ENCODE results near the gene CRYGA.

The CRYGA gene, protein sequence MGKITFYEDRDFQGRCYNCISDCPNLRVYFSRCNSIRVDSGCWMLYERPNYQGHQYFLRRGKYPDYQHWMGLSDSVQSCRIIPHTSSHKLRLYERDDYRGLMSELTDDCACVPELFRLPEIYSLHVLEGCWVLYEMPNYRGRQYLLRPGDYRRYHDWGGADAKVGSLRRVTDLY

DNA sequence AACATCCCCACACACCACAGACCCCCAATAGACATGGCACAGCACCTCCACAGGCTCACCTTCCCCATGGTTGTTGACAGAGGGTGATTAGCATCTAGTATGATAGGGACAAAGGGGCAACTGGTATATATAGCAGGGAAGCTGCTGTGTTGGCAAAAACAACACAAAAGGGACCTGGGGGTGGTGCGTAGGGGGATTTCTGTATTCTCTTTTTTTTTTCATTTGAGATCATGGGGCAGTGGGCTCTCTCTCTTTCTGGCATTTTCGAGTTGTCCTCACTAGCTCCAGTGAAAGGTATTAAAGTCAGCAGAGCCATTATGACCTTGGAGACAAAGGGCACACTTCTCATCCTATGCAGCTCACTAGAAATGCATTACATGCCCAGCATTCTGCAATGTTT, at the start of gene CRYGA:
Gene CRYGA, minus strand, starts transcription at position 101 of the 400 bp plus-strand sequence. Its CDS starts 33 bp downstream, at position 68.
- no peak for DNase-seq (ENCODE audit: low read depth)

DNA sequence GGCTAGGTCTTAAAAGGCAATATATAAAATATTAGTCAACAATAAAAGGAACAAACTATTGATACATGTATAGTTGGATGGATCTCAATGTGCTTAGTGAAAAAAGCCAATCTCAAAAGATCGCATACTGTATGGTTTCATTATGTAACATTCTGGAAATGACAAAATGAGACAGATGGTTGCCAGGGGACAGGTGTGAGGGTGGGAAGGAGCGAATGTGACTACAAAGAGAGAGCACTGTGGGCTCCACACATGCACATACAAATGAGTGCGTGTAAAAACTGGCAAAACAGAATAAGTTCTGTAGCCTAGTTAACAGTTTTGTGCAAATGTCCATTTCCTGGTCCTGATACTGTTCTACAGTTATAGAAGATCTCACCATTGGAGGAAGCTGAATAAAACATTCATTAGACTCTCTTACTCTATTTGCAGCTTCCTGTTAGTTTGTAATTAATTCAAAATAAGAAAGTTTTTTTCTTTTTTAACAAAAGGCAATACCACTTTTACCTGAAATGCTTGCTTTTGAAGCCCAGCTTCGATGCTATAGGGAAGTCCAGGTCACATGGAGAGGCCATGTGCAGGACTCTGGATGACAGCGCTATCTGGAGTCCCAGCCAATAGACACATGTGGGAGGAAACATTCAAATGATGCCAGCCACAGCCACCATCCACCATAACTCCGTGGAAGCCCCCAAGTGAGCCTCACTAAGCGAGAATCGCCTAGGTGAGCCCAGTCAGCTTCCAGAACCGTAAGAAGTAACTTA, 47.5 kb upstream of the CRYGA start:
- no peak for DNase-seq (ENCODE audit: low read depth)

DNA sequence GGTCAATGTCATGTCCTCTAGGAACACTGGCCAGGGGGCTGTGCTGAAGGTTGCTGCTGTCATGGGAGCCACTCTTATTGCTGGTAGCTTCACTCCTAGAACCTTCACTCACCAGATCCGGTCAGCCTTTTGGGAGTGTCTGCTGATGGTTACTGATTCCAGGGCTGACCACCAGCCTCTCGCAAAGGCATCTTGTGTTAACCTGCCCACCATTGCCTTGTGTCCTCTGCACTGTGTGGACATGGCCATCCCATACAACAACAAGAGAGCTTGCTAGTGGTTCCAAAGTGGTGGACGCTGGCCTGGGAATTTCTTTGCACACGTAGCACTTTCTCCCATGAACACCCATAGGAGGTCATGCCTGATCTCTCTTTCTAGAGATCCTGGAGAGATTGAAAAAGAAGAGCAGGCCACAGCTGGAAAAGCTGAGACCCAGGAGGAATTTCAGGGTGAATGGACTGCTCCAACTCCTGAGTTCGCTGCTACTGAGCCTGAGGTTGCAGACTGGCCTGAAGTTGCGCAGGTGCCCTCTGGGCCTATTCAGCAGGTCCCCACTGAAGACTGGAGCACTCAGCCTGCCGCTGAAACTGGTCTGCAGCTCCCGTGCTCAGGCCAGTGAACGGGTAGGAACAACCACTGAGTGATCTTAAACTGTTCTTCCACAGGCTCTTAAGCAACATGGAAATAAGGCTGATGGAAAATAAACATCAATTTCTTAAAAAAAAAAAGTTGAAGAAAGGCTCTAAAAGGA, 45.1 kb upstream of the CRYGA start:
- no peak for DNase-seq (ENCODE audit: low read depth)

DNA sequence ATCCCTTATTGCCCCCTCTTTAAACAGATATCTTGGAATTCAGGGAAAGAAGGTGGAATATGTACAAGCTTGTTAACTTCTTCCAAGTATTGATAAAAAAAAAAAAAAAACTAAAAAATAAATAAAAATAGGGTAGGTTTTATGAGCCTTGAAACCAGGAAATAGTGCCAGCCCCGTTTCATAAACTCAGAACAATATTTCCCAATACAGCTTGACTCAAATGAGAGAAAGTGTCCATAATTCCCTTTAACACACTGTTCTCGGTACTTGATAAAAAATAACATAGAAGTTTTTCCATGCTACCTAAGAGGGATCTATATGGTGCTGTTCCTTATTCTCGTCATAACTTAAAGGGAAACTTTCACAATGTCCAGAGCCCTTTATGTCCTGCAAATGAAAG, 44.4 kb upstream of the CRYGA start:
- no peak for DNase-seq (ENCODE audit: low read depth)

DNA sequence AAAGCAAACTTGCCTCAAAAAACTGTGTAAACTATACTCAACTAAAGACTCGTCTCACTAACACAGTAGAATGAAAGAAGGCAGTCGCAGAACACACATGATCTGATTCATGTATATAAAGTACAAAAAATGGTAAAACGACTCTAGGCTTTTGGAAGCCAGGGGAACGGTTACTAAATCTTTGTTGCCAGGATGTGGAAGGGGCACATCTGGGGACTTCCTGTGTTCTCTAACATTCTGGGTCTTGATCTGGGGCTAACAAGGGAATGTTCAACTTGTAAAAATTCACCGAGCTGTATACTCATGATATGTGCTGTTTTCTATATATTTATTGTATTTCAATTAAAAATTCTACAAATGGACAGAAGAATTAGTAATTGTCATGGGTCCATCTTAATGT, 40.8 kb upstream of the CRYGA start:
- DNase-seq (ENCODE audit: low read depth): no peak

DNA sequence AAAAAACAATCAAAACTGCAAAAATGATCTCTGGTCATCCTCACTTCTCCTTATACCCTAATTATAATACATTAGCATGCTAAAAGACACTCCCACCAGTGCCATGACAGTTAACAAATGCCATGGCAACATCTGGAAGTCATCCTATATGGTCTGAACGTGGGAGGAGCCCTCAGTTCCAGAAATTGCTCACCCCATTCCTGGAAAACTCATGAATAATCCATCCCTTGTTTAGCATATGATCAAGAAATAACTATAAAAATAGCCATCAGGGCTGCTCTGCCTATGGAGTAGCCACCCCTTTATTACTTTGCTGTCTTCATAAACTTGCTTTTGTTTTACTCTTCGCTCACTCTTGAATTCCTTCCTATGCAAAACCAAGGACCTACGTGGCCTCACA, 32.1 kb upstream of the CRYGA start:
- no peak for DNase-seq (ENCODE audit: low read depth)

DNA sequence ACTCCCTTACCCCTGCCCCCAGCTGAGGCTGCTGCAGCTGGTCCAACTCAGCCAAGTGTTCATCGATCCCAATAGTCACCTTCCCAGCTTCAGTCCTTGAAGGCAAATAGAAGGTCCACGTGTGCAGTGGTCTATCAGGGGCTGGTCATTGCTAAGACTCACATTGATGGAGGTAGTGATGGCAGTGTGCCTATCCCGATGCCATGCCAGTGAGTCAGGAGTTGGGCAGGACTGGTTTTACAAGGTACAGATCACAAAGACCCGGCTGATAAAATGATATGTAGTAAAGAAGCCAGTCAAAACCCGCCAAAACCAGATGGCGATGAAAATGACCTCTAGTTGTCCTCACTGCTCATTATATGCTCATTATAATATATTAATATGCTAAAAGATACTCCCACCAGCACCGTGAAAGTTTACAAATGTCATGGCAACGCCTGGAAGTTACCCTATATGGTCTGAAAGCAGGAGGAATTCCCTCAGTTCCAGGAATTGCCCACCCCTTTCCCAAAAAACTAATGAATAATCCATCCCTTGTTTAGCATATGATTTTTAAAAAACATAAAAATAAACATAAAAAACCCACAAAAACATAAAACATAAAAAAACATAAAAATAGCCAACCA, 29.3 kb upstream of the CRYGA start:
- DNase-seq (ENCODE audit: low read depth): no peak

DNA sequence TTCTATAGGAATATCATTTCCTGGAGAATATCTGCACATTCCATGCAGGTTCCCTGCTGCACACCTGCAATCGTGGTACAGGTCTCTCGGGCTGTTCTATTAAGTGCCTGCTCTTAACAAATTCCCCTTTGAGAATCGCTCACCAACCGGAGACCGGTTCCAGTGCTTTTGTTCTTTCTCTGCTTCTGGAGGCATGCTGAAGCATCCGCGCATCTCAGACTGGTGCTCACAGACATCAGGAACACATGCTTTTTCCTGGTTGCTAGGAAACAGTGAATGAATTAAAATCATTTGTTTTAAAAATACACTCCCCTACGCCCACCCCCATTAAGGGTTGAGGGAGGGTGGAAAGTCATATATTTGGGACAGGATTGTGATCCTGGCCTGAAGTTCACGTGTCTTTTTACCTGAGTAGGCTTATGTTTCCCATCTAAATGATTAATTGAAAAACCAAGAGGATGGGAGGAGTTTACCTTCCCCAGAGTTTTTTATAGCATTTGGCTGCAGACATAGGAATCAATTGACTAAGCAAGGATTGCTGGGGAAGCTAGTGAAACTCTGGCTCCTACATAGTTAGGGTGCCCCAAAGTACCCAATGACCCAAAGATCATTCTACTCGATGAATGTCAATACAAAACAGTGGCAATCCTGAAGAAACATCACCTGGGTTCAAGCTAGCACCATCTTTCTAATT, 26.6 kb upstream of the CRYGA start, which contains the start of gene C2orf80:
Gene C2orf80, minus strand, starts transcription at position 221 of the 694 bp plus-strand sequence. CDS start 3,044 bp downstream, outside the sequence.
- DNase-seq (ENCODE audit: low read depth): no peak

DNA sequence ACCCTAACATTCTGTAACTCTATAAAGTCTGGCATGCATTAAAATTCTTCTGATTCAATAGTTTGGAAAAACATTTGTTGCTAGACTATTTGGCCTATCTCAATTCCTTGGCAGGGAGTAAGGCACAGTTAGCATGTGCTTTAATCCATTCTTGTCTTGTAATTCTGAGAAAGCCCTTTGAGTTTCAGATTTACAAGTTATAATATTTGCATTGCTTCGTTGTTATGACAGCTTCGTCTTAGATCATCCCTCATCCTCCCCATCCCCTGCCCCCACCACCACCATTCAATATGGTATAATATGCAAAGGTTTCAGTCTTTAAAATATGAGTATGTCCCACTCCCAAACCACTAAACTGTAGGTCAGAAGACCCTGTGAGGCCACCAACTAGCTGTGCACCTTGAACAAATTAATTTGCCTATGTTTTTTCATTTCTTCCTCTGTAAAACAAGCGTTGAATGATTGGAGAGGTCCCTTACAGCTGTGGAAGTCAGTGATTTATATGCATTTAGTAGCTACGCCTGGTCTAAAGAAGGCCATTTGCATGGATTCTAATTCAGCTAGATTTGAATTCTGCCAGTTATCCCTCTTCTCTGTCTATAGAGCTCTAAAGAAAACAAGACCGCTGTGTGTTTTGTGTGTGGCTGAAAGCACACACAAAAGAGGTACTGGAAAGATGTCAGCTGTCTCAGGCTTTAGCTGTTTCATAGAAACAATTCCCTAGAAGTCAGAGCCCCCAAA, 25.9 kb upstream of the CRYGA start:
- DNase-seq (ENCODE audit: low read depth): no peak

DNA sequence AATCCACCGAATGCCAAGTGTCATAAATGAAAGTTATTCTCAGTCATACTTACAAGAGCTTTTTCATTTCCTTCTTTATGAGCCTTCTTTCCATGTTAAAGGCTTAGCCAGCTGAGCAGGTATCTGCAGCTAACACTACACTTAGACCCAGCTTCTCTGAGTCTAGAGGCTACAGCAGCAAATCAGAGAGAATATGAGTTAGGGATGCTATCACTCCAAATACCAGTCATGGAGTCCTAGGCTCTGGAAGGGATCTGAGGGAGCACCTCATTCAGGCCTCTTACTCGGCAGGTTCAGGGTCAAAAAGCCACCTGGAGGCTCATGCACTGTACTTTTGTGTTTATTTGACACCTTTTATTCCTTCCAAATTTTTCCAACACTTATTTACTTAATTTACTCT, 23.5 kb upstream of the CRYGA start:
- no peak for DNase-seq (ENCODE audit: low read depth)

DNA sequence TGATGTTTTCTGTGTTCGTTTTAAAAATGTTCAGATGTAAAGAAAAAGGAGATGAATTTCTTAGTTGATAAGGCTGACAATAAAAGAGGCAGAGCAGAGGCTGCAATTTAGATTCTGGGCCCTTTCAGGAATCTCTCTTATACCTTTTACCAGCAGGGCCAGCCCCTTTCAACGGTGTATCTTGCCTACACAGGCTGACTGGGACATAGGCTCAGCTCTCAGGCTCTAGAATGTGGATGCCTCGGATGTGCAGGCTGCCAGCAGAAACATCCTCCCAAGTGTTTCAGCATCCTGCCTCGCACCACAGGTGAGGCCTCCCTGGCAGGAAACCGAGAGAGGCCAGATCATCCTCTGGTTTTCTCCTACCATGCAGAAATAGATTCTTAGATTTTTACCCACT, 23.1 kb upstream of the CRYGA start:
- no peak for DNase-seq (ENCODE audit: low read depth)

DNA sequence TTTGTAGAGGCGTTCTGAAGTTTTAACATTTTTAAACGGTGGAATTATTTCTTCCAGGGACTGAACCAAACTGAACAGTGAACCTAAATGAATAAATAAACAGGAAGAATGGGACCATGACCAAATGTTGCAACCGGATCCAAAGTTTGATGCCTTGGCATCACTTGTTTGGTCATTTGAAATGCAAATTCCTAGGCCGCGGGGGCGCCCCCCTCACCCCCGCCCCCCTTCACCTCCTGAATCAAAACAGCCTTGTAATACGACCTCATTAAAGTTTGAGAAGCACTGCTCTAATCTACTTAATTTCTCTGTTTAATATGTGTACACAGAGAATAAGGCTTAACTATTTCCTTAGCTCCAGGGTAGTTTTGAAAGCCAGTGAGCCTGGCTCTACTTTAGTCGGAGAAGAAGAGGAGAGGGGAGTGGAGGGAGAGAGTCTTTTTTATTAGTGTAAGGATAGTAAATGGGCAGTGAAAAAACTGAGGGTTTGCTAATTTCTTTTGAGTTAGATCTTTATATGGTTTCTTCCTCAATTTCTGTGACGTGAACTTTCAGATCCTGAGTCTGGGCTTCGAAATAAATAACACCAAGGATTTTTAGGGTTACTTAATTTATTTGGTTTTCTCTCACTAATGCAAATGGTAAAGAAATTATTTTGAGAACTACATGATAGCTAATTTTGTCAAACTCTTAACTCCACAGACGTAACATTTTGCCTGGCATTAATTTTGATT, 20.8 kb upstream of the CRYGA start:
- no peak for DNase-seq (ENCODE audit: low read depth)

DNA sequence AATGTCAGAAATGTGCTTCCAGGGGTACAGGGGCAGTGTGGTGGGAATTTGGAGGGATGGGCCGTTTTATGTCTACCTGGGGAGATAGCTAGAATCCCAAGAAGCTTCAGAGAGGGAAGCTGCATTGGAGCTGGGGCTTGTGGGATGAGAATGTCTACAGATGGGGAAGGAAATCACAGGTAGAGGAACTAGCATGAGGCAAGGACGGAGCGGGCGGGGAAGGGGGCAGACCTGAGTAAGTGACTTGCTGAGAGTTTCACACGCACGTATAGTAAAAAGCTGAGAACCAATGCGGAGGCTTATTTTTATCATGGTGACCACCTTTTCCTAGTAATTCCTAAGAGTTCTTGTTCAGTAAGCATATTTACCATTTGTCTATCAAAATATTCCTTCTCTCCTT, 20.1 kb upstream of the CRYGA start:
- no peak for DNase-seq (ENCODE audit: low read depth)

DNA sequence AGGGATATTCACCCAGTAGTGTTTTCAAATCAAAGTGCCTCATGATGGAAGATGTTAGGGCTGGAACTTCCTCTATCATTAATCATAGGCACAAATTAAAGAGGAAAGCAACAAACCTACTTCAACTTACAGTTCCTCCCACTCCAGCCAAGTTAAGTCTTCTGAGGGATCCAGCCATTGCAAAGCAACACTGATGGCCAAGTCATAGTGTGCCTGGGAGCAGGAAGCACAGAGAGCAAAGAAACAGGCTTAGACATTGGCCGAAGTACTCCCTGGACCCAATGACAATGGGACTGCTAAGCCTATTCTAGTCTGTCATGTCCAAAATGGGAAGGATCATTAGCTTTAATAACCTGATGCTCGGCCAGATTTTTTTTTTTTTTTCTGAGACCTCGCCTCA, 19.4 kb upstream of the CRYGA start:
- DNase-seq (ENCODE audit: low read depth): no peak

DNA sequence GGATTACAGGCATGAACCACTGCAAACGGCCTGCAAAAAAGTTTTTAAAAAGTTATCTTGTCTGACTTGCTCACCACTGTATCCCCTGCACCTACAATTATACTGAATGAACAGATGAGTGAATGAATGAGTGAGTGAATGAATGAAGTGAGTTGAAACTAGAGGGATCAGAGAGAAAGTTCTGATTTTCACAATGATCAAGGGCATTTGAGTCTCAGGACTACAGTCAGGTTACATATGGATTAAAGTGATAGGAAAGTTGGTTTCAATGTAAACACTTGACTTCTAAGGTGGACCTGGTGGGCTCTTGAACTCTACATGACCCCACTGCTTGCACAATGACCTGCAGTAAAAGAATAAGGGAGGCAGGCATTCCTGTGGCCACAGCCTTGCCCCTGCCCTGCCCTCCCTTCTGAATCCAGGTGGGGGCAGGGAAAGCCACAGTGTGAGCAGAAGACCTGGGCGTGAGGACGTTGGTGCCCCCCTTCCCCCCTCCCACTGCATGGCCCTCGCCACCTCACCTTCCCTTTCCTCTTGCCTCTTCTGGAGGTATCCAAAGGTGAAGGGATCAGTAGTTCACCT, 15.7 kb upstream of the CRYGA start:
- no peak for DNase-seq (ENCODE audit: low read depth)

DNA sequence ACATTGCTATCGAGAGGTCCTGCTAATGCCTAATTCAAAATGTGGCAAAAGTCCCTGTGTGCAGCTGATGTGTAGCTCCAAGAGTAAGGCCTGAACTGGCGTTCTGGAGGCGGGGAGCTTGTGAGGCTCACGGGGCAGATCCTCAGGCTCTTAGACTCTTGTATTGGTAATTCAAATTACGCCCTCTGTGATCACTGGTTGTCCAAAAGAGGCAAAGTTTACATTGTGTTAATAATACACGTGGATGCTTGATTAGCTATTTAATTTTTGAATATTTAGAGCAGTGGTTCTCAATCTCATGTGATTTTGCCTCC, 12.4 kb upstream of the CRYGA start:
- DNase-seq (ENCODE audit: low read depth): no peak

DNA sequence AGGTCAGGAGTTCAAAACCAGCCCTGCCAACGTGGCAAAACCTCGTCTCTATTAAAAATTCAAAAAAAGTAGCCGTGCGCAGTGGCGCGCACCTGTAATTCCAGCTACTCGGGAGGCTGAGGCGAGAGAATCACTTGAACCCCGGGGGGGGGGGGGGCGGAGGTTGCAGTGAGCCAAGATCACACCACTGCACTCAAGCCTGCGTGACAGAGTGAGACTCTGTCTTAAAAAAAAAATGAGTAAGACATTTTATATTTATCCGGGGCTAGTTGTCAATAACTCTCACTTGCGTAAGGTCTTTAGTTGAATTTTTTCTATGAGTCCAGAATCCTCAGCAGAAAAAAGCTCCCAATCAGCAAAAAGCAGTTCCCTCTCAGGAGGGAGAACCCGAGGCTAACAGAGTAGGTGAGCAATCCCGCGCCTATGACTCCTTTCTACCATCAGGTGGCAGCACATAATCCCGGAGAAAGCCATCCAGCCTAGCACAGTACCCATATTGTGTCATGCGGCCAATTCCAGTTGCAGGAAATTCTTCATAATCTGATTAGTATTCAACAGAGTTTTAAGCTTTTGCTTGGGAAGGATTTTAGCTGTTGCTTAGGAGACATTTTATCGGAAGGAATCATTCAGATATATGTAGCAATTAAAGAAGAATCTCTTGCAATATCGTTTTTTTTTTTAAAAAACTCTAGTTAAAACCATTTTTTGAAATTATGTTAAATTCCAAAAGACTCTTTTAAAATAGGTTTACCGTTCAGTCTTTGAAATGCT, 11.9 kb upstream of the CRYGA start:
- DNase-seq (ENCODE audit: low read depth): peak; percentile 79

DNA sequence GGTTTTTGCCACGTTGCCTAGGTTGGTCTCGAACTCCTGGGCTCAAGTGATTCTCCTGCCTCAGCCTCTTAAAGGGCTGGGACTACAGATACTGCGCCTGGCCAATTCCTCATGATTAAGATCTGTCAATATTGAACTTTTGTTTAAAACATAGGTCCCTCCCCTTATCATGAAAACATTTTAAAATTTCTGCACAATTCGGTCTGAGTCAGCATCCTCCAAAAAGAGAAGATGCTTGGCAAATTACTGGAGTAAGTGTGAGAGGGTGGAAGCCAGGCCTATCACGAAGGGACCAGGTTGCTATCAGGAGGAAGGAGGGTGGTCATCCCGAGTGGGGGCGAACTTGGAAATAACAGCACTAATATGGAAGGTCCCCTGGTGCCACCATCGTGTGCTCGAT, 10.8 kb upstream of the CRYGA start:
- no peak for DNase-seq (ENCODE audit: low read depth)

DNA sequence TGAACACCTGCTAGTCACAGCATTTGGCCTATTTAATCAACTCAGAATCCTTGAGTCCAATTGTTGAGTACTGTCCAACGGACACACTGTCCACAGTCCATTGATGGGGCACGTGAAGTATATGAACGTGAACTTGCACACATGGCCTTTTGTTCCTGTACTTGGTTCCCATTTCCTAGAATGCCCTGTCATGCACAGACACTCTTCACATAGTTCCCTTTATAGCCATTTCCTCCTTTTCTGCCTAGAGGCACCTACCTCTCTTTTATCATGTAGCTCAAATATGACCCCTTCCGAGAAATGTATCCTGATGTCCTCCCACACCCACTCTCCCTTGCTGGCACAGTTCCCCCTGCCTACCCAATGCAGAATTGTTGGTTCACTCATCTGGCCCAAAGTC, 8.7 kb upstream of the CRYGA start:
- no peak for DNase-seq (ENCODE audit: low read depth)

Data from EH (cell line).